Stimulated activated CD4-positive, alpha-beta T cell treated with anti-CD3 and anti-CD28 coated beads, Interleukin-1b, Interleukin-23, amount 100 ng/mL, for 24 hours (primary cell): ENCODE results near the gene ESYT1.

Experiments
- DNase-seq, 4 experiments: peaks; one replicate each; pipeline ENCODE4 v3.0.0-alpha.2; 2020; ENCODE audit warnings: low read depth in 4 of 4, low spot score in 1 of 4

Gene ESYT1

GRCh38 chr12:56103066-56103711 lies 24.9 kb upstream of the ESYT1 start:
- no peak for DNase-seq

GRCh38 chr12:56103823-56104108 lies 24.3 kb upstream of the ESYT1 start:
- DNase-seq = peak in 1 of 4 experiments; percentile 16

- DNase-seq = peak; percentile 89 to 98 (median 94)
Measured at GRCh38 chr12:56104109-56104814, 23.8 kb upstream of the ESYT1 start, which contains the start of gene PA2G4. TSS of gene PA2G4 (plus strand) at chr12:56104559. CDS start at chr12:56104738, 179 bp downstream.

GRCh38 chr12:56104815-56105608 lies 23.1 kb upstream of the ESYT1 start:
- DNase-seq = no peak

GRCh38 chr12:56105609-56105902 lies 22.5 kb upstream of the ESYT1 start:
- DNase-seq = no peak

GRCh38 chr12:56107242-56107641 lies 20.8 kb upstream of the ESYT1 start:
- no peak for DNase-seq

- DNase-seq = no peak
Measured at GRCh38 chr12:56110571-56110970, 17.5 kb upstream of the ESYT1 start.

GRCh38 chr12:56114084-56114483 lies 14.0 kb upstream of the ESYT1 start:
- no peak for DNase-seq

- DNase-seq = no peak
Measured at GRCh38 chr12:56115329-56115728, 12.7 kb upstream of the ESYT1 start.

GRCh38 chr12:56116267-56117081 lies 11.6 kb upstream of the ESYT1 start, which contains the start of gene RPL41:
TSS of gene RPL41 (plus strand) at chr12:56116633.
- peak; percentile 86 to 91 (median 89) for DNase-seq

- peak in 1 of 4 experiments; percentile 14 for DNase-seq
Measured at GRCh38 chr12:56117082-56117706, 10.9 kb upstream of the ESYT1 start.

GRCh38 chr12:56117778-56118687 lies 10.0 kb upstream of the ESYT1 start, which contains the start of gene ZC3H10:
TSS of gene ZC3H10 (plus strand) at chr12:56118266. CDS start at chr12:56120563, 2,297 bp downstream.
- peak; percentile 89 to 98 (median 95) for DNase-seq

GRCh38 chr12:56118688-56119357 lies 9.2 kb upstream of the ESYT1 start:
- no peak for DNase-seq

- peak in 2 of 4 experiments; percentile 27 to 42 for DNase-seq
Measured at GRCh38 chr12:56119361-56119796, 8.7 kb upstream of the ESYT1 start.

- no peak for DNase-seq
Measured at GRCh38 chr12:56120158-56120846, 7.8 kb upstream of the ESYT1 start.

- DNase-seq = no peak
Measured at GRCh38 chr12:56121204-56121870, 6.7 kb upstream of the ESYT1 start.

- DNase-seq = no peak
Measured at GRCh38 chr12:56122637-56123036, 5.4 kb upstream of the ESYT1 start.

GRCh38 chr12:56124133-56124532 lies 3.9 kb upstream of the ESYT1 start:
- no peak for DNase-seq
